H9 (cell line): ENCODE measurements around the gene TEX52. TPM values are rescaled to one million over a fixed set of nuclear protein-coding genes. Genes with fewer than 3 reads are reported as not detected.

ENCODE experiments used
- DNase-seq: peaks from one replicate; pipeline ENCODE4 v3.0.0-alpha.2; 2017
- H2AFZ ChIP-seq: one replicate; pipeline ENCODE4 v1.6.1; 2013; ENCODE audit warnings: mild to moderate bottlenecking, low read length, control low read depth, moderate library complexity
- H2AK5ac ChIP-seq: 2 replicates; pipeline ENCODE4 v1.6.1; 2013; ENCODE audit warnings: low read length, control low read depth, mixed read lengths; ENCODE audit not compliant: insufficient read length
- H2BK120ac ChIP-seq: one replicate; pipeline ENCODE4 v1.6.1; 2013; ENCODE audit warnings: low read depth, mild to moderate bottlenecking, low read length, control low read depth, inconsistent platforms; ENCODE audit not compliant: poor library complexity, severe bottlenecking
- H2BK12ac ChIP-seq: 2 replicates; pipeline ENCODE4 v1.6.1; 2013; ENCODE audit warnings: low read length, control low read depth, mixed read lengths, low read depth; ENCODE audit not compliant: insufficient read length
- H2BK15ac ChIP-seq: 2 replicates; pipeline ENCODE4 v1.6.1; 2013; ENCODE audit warnings: low read depth, low read length, control low read depth
- H2BK20ac ChIP-seq: one replicate; pipeline ENCODE4 v1.6.1; 2013; ENCODE audit warnings: low read depth, mild to moderate bottlenecking, low read length, control low read depth, inconsistent platforms; ENCODE audit not compliant: poor library complexity, severe bottlenecking
- H2BK5ac ChIP-seq: 2 replicates; pipeline ENCODE4 v1.6.1; 2013; ENCODE audit warnings: low read length, control low read depth, mixed read lengths; ENCODE audit not compliant: insufficient read length
- H3K14ac ChIP-seq: 2 replicates; pipeline ENCODE4 v1.6.1; 2013; ENCODE audit warnings: low read length, control low read depth; ENCODE audit not compliant: insufficient read depth
- H3K18ac ChIP-seq: 2 replicates; pipeline ENCODE4 v1.6.1; 2013; ENCODE audit warnings: low read depth, mild to moderate bottlenecking, mixed read lengths, low read length, control low read depth; ENCODE audit not compliant: insufficient read length
- H3K23ac ChIP-seq: 2 replicates; pipeline ENCODE4 v1.6.1; 2013; ENCODE audit warnings: low read length, control low read depth, mixed read lengths, low read depth; ENCODE audit not compliant: insufficient read length
- H3K23me2 ChIP-seq: 2 replicates; pipeline ENCODE4 v1.6.1; 2013; ENCODE audit warnings: low read depth, mild to moderate bottlenecking, mixed read lengths, low read length, control low read depth; ENCODE audit not compliant: insufficient read length, poor library complexity, severe bottlenecking
- H3K27ac ChIP-seq: 2 replicates; pipeline ENCODE4 v1.5.1; 2013; ENCODE audit warnings: low read length, control low read depth, mixed read lengths, low read depth; ENCODE audit not compliant: insufficient read length
- H3K27me3 ChIP-seq: 2 replicates; pipeline ENCODE4 v1.6.1; 2013; ENCODE audit warnings: low read length, control low read depth, inconsistent platforms; ENCODE audit not compliant: insufficient read depth
- H3K4ac ChIP-seq: 2 replicates; pipeline ENCODE4 v1.6.1; 2013; ENCODE audit warnings: low read depth, mild to moderate bottlenecking, control low read depth, inconsistent platforms, low read length, moderate library complexity
- H3K4me1 ChIP-seq: 2 replicates; pipeline ENCODE4 v1.6.1; 2013; ENCODE audit warnings: low read length, control low read depth, inconsistent platforms; ENCODE audit not compliant: insufficient read depth
- H3K4me2 ChIP-seq: 2 replicates; pipeline ENCODE4 v1.6.1; 2013; ENCODE audit warnings: low read length, control low read depth, mixed read lengths; ENCODE audit not compliant: insufficient read length, insufficient read depth
- H3K56ac ChIP-seq: 2 replicates; pipeline ENCODE4 v1.6.1; 2013; ENCODE audit warnings: low read depth, mild to moderate bottlenecking, mixed read lengths, low read length, control low read depth; ENCODE audit not compliant: insufficient read length
- H3K79me1 ChIP-seq: 2 replicates; pipeline ENCODE4 v1.6.1; 2013; ENCODE audit warnings: low read depth, mild to moderate bottlenecking, moderate library complexity, low read length, control low read depth, inconsistent platforms; ENCODE audit not compliant: insufficient read depth, poor library complexity, severe bottlenecking
- H3K79me2 ChIP-seq: 2 replicates; pipeline ENCODE4 v1.6.1; 2013; ENCODE audit warnings: low read length, control low read depth, inconsistent platforms; ENCODE audit not compliant: insufficient read depth
- H3K9ac ChIP-seq: 2 replicates; pipeline ENCODE4 v1.6.1; 2013; ENCODE audit warnings: low read length, control low read depth, mixed read lengths; ENCODE audit not compliant: insufficient read length; ENCODE audit errors: extremely low read depth
- H3K9me3 ChIP-seq: one replicate; pipeline ENCODE4 v1.6.1; 2013; ENCODE audit warnings: low read depth, low read length, inconsistent platforms; ENCODE audit not compliant: control insufficient read depth
- H3T11ph ChIP-seq: one replicate; pipeline ENCODE4 v1.6.1; 2013; ENCODE audit warnings: mild to moderate bottlenecking, low read length, control low read depth, inconsistent platforms
- H4K20me1 ChIP-seq: one replicate; pipeline ENCODE4 v1.6.1; 2013; ENCODE audit not compliant: control insufficient read depth, insufficient read length, insufficient read depth
- H4K5ac ChIP-seq: 2 replicates; pipeline ENCODE4 v1.6.1; 2013; ENCODE audit warnings: low read depth, mild to moderate bottlenecking, mixed read lengths, low read length, control low read depth; ENCODE audit not compliant: insufficient read length
- H4K8ac ChIP-seq: replicated peaks from 2 replicates; pipeline ENCODE4 v1.6.1; 2013; ENCODE audit warnings: low read length, control low read depth, mixed read lengths, low read depth; ENCODE audit not compliant: insufficient read length
- H4K91ac ChIP-seq: 2 replicates; pipeline ENCODE4 v1.6.1; 2013; ENCODE audit warnings: low read depth, mild to moderate bottlenecking, moderate library complexity, mixed read lengths, low read length, control low read depth; ENCODE audit not compliant: insufficient read length
- H3K27ac Mint-ChIP-seq, 3 experiments: 2 replicates in 2 of 3; 3 replicates in 1 of 3; pipeline ENCODE4 v1.8.0; 2020 to 2021; ENCODE audit warnings: mixed read lengths in 3 of 3, mild to moderate bottlenecking in 1 of 3, moderate library complexity in 1 of 3
- H3K27me3 Mint-ChIP-seq: 2 replicates; pipeline ENCODE4 v1.8.0; 2021; ENCODE audit warnings: low read depth, mild to moderate bottlenecking, moderate library complexity, mixed read lengths
- H3K36me3 Mint-ChIP-seq, 3 experiments: 2 replicates in 2 of 3; 3 replicates in 1 of 3; pipeline ENCODE4 v1.8.0; 2020 to 2021; ENCODE audit warnings: low read depth in 3 of 3, mixed read lengths in 3 of 3; ENCODE audit not compliant: insufficient read depth in 1 of 3
- H3K4me1 Mint-ChIP-seq, 2 experiments: 2 replicates each; pipeline ENCODE4 v1.8.0; 2020; ENCODE audit warnings: mixed read lengths in 2 of 2
- H3K4me3 Mint-ChIP-seq, 2 experiments: 2 replicates in 1 of 2; 3 replicates in 1 of 2; pipeline ENCODE4 v1.8.0; 2020 to 2021; ENCODE audit warnings: mild to moderate bottlenecking in 2 of 2, mixed read lengths in 2 of 2, moderate library complexity in 1 of 2
- H3K9me3 Mint-ChIP-seq, 2 experiments: 2 replicates in 1 of 2; 3 replicates in 1 of 2; pipeline ENCODE4 v1.8.0; 2020; ENCODE audit warnings: mild to moderate bottlenecking in 2 of 2, mixed read lengths in 2 of 2, moderate library complexity in 1 of 2
- WGBS: extraction: QIAGEN DNeasy Blood & Tissue Kit; methylation state at CpG from one replicate; pipeline ENCODE4 v1.1.7; 2013; ENCODE audit warnings: missing lambda C conversion rate, low lambda C conversion rate, mixed read lengths; ENCODE audit not compliant: insufficient read length; ENCODE audit errors: extremely low coverage; 5-methylcytosine and 5-hydroxymethylcytosine counted together
- total RNA-seq: library from RNA; stranded (reverse); gene quantifications from 2 replicates; pipeline ENCODE4 v1.2.1, GENCODE V29; 2021
- TF ChIP-seq, protein P1 (sequence below): fragments of 200-600 bp; sonication (generic); conservative IDR thresholded peaks from 3 replicates; pipeline ENCODE4 v1.8.0; 2021; ENCODE audit warnings: antibody characterized with exemption, mild to moderate bottlenecking

Gene TEX52
- total RNA-seq, 1 experiment from 2014 or later, result 0.20 TPM

DNA sequence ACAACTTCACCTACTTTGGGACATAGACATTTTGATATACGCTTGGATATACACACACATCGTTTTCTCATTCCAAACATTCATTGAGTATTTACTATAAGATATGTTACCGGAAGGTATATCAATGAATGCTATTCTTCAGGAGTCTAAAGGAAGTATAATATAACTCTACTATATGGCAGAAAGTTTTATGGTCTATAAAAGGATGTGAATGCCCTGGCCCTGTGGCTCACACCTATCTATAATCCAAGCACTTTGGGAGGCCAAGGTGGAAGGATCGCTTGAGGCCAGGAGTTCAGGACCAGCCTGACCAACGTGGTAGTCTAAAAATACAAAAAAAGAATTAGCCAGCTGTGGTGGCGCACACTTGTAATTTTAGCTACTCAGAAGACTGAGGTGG is 27.6 kb downstream of the TEX52 start:
- Mint-ChIP-seq H3K36me3 (peaks cover 9 to 64% (median 43%) of the 10 kb centered on the region in 3 experiments), H3K9me3 (no peaks in the 10 kb centered on the region), H3K27me3 (no peaks in the 10 kb centered on the region), H3K4me1 (peaks cover 42 to 51% of the 10 kb centered on the region in 2 experiments), H3K4me3 (no peak overlapping the region), H3K27ac (no peak overlapping the region)
- no peak overlapping the region for H3K27ac ChIP-seq
- no peak overlapping the region for H3K9ac ChIP-seq
- peaks cover 3% of the 10 kb centered on the region; the same call in 1 of the 2 replicates for H3K4me1 ChIP-seq
- no peak overlapping the region for H3T11ph ChIP-seq
- no peak overlapping the region for H2AK5ac ChIP-seq
- no peak overlapping the region for H2BK20ac ChIP-seq
- no peak overlapping the region for H3K14ac ChIP-seq
- H3K27me3 ChIP-seq, result no peaks in the 10 kb centered on the region
- no peak overlapping the region for H3K4me2 ChIP-seq
- TF ChIP-seq, protein P1, sequence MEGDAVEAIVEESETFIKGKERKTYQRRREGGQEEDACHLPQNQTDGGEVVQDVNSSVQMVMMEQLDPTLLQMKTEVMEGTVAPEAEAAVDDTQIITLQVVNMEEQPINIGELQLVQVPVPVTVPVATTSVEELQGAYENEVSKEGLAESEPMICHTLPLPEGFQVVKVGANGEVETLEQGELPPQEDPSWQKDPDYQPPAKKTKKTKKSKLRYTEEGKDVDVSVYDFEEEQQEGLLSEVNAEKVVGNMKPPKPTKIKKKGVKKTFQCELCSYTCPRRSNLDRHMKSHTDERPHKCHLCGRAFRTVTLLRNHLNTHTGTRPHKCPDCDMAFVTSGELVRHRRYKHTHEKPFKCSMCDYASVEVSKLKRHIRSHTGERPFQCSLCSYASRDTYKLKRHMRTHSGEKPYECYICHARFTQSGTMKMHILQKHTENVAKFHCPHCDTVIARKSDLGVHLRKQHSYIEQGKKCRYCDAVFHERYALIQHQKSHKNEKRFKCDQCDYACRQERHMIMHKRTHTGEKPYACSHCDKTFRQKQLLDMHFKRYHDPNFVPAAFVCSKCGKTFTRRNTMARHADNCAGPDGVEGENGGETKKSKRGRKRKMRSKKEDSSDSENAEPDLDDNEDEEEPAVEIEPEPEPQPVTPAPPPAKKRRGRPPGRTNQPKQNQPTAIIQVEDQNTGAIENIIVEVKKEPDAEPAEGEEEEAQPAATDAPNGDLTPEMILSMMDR, result no peak
- H3K79me2 ChIP-seq, result no peaks in the 10 kb centered on the region
- H3K23ac ChIP-seq, result no peak overlapping the region
- no peak overlapping the region for H2BK120ac ChIP-seq
- no peak overlapping the region for H2AFZ ChIP-seq
- no peaks in the 10 kb centered on the region for H3K79me1 ChIP-seq
- no peak overlapping the region for H4K5ac ChIP-seq
- no peaks in the 10 kb centered on the region for H4K20me1 ChIP-seq
- H3K23me2 ChIP-seq, result no peaks in the 10 kb centered on the region
- H3K18ac ChIP-seq, result no peak overlapping the region
- H4K8ac ChIP-seq, result no peak overlapping the region
- H3K9me3 ChIP-seq, result no peaks in the 10 kb centered on the region
- H2BK5ac ChIP-seq, result no peak overlapping the region
- no peak overlapping the region for H3K56ac ChIP-seq
- no peak overlapping the region for H3K4ac ChIP-seq
- H2BK15ac ChIP-seq, result no peak overlapping the region
- H2BK12ac ChIP-seq, result no peak overlapping the region
- WGBS, result no CpG with 5 or more reads among the region's 6 CpGs
- no peak for DNase-seq
- H4K91ac ChIP-seq, result no peak overlapping the region
